Regular cardiac myocyte (primary cell): ENCODE results near the gene GSX1. TPM values are rescaled to one million over a fixed set of nuclear protein-coding genes. Genes with fewer than 3 reads are reported as not detected.

Source experiments
- total RNA-seq: library from RNA; depleted of rRNA; stranded (reverse); fragments of >200 nt; gene quantifications from 2 replicates; pipeline ENCODE4 v1.2.3, GENCODE V29; 2014

The GSX1 gene
- not detected in 2 replicates for total RNA-seq

DNA sequence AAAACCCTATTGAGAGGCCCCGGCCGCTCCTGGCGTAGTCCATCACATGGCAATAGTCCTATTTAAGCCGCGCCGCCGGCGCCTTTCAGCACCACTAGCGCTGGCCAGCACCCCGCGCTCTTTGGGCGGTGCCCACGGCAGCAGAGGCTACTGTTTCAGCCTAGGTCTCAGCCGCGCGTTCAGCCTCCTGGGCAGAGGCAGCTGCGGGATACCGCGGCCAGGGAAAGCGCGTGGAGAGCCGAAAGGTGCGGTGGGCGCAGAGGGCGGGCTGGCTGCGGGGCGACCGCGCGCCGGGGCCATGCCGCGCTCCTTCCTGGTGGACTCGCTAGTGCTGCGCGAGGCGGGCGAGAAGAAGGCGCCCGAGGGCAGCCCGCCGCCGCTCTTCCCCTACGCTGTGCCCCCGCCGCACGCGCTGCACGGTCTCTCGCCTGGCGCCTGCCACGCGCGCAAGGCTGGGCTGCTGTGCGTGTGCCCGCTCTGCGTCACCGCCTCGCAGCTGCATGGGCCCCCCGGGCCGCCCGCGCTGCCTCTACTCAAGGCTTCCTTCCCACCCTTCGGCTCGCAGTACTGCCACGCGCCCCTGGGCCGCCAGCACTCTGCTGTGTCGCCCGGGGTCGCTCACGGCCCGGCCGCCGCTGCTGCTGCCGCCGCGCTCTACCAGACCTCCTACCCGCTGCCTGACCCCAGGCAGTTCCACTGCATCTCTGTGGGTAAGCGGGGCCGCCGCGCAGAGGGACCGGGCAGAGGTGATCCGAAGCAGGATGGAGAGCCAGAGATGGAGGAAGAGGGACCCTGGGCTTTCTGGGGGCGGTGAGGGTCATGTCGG lies at the start of gene GSX1:
Gene GSX1 (plus strand): TSS at position 91 of the 826 bp plus-strand sequence. CDS start 208 bp downstream, at position 299.

Other genes starting within 250 kb of the GSX1 start
- gene LNX2, start 172.0 kb upstream of the GSX1 start, total RNA-seq, result 6.8 and 7.1 TPM in 2 replicates
- gene POLR1D, start 170.6 kb upstream of the GSX1 start, total RNA-seq, result 65.2 and 67.9 TPM in 2 replicates
- not detected in 2 replicates for gene PDX1, start 127.5 kb downstream of the GSX1 start, total RNA-seq
- not detected in 2 replicates for gene CDX2, start 176.8 kb downstream of the GSX1 start, total RNA-seq
- not detected in 2 replicates for gene URAD, start 196.2 kb downstream of the GSX1 start, total RNA-seq